Measurements from ENCODE around the gene SDCCAG8. TPM values are rescaled to one million over a fixed set of nuclear protein-coding genes. Genes with fewer than 3 reads are reported as not detected.

SDCCAG8 gene
- polyA plus RNA-seq, 2 of the 4 experiments (the other 2 are of a cell fraction): 48.8 to 64.8 TPM

- ATAC-seq (peak; percentile 32 to 50; a peak in 1 of 6 replicates), FAIRE-seq (no peak), DNase-seq (ENCODE audit: low read depth in 1 of 2, low spot score in 1 of 2) (no peak)
- H3K4me1 ChIP-seq: no peaks in the 10 kb centered on the region
- H3K4me3 ChIP-seq: no peak overlapping the region
- ChIA-PET POLR2A (no interaction called here), CTCF (interaction anchor here (0.6 kb wide), 1 partner anchor 102 kb away, joined by 3 read pairs; no protein-coding TSS in a partner anchor)
- H3K9me3 ChIP-seq: no peaks in the 10 kb centered on the region
- no peak overlapping the region for H3K4me2 ChIP-seq
- H3K27ac ChIP-seq: no peak overlapping the region
- TF ChIP-seq ZNF302 (CRISPR knock-in tag; IDR thresholded peaks at IDR 0.05) (no peak), KDM1A (IDR thresholded peaks at IDR 0.05; ENCODE audit: low read depth) (no peak), HOXB13 (CRISPR knock-in tag; IDR thresholded peaks at IDR 0.05; ENCODE audit: low read depth) (no peak), CEBPB (IDR thresholded peaks at IDR 0.05) (no peak), RAD21 (conservative IDR thresholded peaks at IDR 0.05 in 1 of 2, IDR thresholded peaks at IDR 0.05 in 1 of 2) (no peak), MAZ (IDR thresholded peaks at IDR 0.05; ENCODE audit: borderline replicate concordance, low read depth, low read length) (no peak), POLR2AphosphoS2 (conservative IDR thresholded peaks at IDR 0.05; ENCODE audit: low read length) (no peak), HEYL (CRISPR knock-in tag; IDR thresholded peaks at IDR 0.05) (no peak), EHMT2 (IDR thresholded peaks at IDR 0.05; ENCODE audit: low read depth) (no peak), CBX2 (IDR thresholded peaks at IDR 0.05; ENCODE audit: borderline replicate concordance, low read depth) (no peak), JUNB (IDR thresholded peaks at IDR 0.05) (no peak), ZFP36 (IDR thresholded peaks at IDR 0.05; ENCODE audit: borderline replicate concordance, partially characterized antibody) (no peak), RARB (CRISPR knock-in tag; IDR thresholded peaks at IDR 0.05) (no peak), ESRRA (IDR thresholded peaks at IDR 0.05; ENCODE audit: borderline replicate concordance, low read length) (no peak), REST (IDR thresholded peaks at IDR 0.05) (no peak)
- WGBS (ENCODE audit: missing lambda C conversion rate): 86% methylated on average over 5 of the region's 5 CpGs
These were observed 209.2 kb downstream of the SDCCAG8 start for GRCh38 chr1:243465081-243465480.

- H3K4me2 ChIP-seq: no peak overlapping the region
- DNase-seq (ENCODE audit: low read depth in 1 of 2, low spot score in 1 of 2) (no peak), FAIRE-seq (no peak), ATAC-seq (no peak)
- H3K4me1 ChIP-seq: no peaks in the 10 kb centered on the region
- no peaks in the 10 kb centered on the region for H3K9me3 ChIP-seq
- H3K27ac ChIP-seq: no peak overlapping the region
- H3K4me3 ChIP-seq: no peak overlapping the region
- TF ChIP-seq HOXB5 (CRISPR knock-in tag; IDR thresholded peaks at IDR 0.05) (no peak), ZNF302 (CRISPR knock-in tag; IDR thresholded peaks at IDR 0.05) (no peak), GATA3 (IDR thresholded peaks at IDR 0.05; ENCODE audit: borderline replicate concordance) (no peak), MAZ (IDR thresholded peaks at IDR 0.05; ENCODE audit: borderline replicate concordance, low read depth, low read length) (no peak), ATOH8 (CRISPR knock-in tag; IDR thresholded peaks at IDR 0.05; ENCODE audit: low read depth) (no peak), ZSCAN20 (CRISPR knock-in tag; IDR thresholded peaks at IDR 0.05) (no peak), CEBPB (IDR thresholded peaks at IDR 0.05) (no peak), TP53 (CRISPR knock-in tag; IDR thresholded peaks at IDR 0.05) (no peak), SMC3 (IDR thresholded peaks at IDR 0.05) (no peak), HOXB13 (CRISPR knock-in tag; IDR thresholded peaks at IDR 0.05; ENCODE audit: low read depth) (no peak), CBX8 (IDR thresholded peaks at IDR 0.05) (no peak), MYC (IDR thresholded peaks at IDR 0.05; ENCODE audit: borderline replicate concordance, low read length) (no peak), EP300 (IDR thresholded peaks at IDR 0.05) (no peak), KDM5A (IDR thresholded peaks at IDR 0.05) (no peak), JUNB (IDR thresholded peaks at IDR 0.05) (no peak)
- ChIA-PET POLR2A (no interaction called here), CTCF (interaction anchor here (0.6 kb wide), 1 partner anchor 101 kb away, joined by 3 read pairs; no protein-coding TSS in a partner anchor)
- WGBS (ENCODE audit: missing lambda C conversion rate): 73% methylated on average over 5 of the region's 5 CpGs
These were observed 209.9 kb downstream of the SDCCAG8 start for GRCh38 chr1:243465738-243466137.

Data from A549 (cell line).